ENCODE results near the gene NRXN3.

- TF ChIP-seq EZH2 (IDR thresholded peaks at IDR 0.05; ENCODE audit: low read length, unreplicated experiment) (no peak), EZH2phosphoT487 (IDR thresholded peaks at IDR 0.05; ENCODE audit: borderline replicate concordance, low read length) (no peak)
- TF ChIP-seq, protein P1, sequence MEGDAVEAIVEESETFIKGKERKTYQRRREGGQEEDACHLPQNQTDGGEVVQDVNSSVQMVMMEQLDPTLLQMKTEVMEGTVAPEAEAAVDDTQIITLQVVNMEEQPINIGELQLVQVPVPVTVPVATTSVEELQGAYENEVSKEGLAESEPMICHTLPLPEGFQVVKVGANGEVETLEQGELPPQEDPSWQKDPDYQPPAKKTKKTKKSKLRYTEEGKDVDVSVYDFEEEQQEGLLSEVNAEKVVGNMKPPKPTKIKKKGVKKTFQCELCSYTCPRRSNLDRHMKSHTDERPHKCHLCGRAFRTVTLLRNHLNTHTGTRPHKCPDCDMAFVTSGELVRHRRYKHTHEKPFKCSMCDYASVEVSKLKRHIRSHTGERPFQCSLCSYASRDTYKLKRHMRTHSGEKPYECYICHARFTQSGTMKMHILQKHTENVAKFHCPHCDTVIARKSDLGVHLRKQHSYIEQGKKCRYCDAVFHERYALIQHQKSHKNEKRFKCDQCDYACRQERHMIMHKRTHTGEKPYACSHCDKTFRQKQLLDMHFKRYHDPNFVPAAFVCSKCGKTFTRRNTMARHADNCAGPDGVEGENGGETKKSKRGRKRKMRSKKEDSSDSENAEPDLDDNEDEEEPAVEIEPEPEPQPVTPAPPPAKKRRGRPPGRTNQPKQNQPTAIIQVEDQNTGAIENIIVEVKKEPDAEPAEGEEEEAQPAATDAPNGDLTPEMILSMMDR (conservative IDR thresholded peaks at IDR 0.05; ENCODE audit: low read depth, low read length) = no peak
Measured at GRCh38 chr14:79056879-79057278, 886.7 kb downstream of the NRXN3 start.
